ENCODE data around the gene DVL2.
"Not testable (repeated sequence)": the region's sequence is repeated elsewhere in the genome, so short reads cannot be mapped to it uniquely, and the experiment has no call there.

The DVL2 gene

GRCh38 chr17:7256766-7257456, 22.6 kb upstream of the DVL2 start:
- DNase-seq (ENCODE audit: low spot score) = no peak

- no peak for DNase-seq (ENCODE audit: low spot score)
Measured at GRCh38 chr17:7254511-7254910, 20.2 kb upstream of the DVL2 start.

GRCh38 chr17:7253082-7253481, 18.8 kb upstream of the DVL2 start:
- DNase-seq (ENCODE audit: low spot score) = no peak

- peak; percentile 95 for DNase-seq (ENCODE audit: low spot score)
Measured at GRCh38 chr17:7252176-7253043, 18.1 kb upstream of the DVL2 start, which contains the start of gene ELP5. Gene ELP5, plus strand, starts transcription at chr17:7252215. Its CDS starts 336 bp downstream, at chr17:7252551.

GRCh38 chr17:7251661-7252175, 17.4 kb upstream of the DVL2 start, which contains the start of gene CTDNEP1:
Gene CTDNEP1, minus strand, starts transcription at chr17:7251734. Its CDS starts 438 bp downstream, at chr17:7251296.
- peak; percentile 100 for DNase-seq (ENCODE audit: low spot score)

- peak; percentile 52 for DNase-seq (ENCODE audit: low spot score)
Measured at GRCh38 chr17:7250695-7251627, 16.6 kb upstream of the DVL2 start.

GRCh38 chr17:7249830-7250229, 15.5 kb upstream of the DVL2 start:
- no peak for DNase-seq (ENCODE audit: low spot score)

- no peak for DNase-seq (ENCODE audit: low spot score)
Measured at GRCh38 chr17:7249214-7249613, 14.9 kb upstream of the DVL2 start.

GRCh38 chr17:7248796-7249195, 14.5 kb upstream of the DVL2 start:
- DNase-seq (ENCODE audit: low spot score) = no peak

- DNase-seq (ENCODE audit: low spot score) = no peak
Measured at GRCh38 chr17:7246779-7247178, 12.5 kb upstream of the DVL2 start.

GRCh38 chr17:7243838-7244237, 9.5 kb upstream of the DVL2 start:
- DNase-seq (ENCODE audit: low spot score) = not testable (repeated sequence)

- no peak for DNase-seq (ENCODE audit: low spot score)
Measured at GRCh38 chr17:7243453-7243729, 9.1 kb upstream of the DVL2 start.

- DNase-seq (ENCODE audit: low spot score) = peak; percentile 100
Measured at GRCh38 chr17:7242717-7243452, 8.6 kb upstream of the DVL2 start.

- peak; percentile 97 for DNase-seq (ENCODE audit: low spot score)
Measured at GRCh38 chr17:7241783-7242716, 7.7 kb upstream of the DVL2 start, which contains the start of gene GABARAP. Gene GABARAP, minus strand, starts transcription at chr17:7242449. Its CDS starts 119 bp downstream, at chr17:7242330.

GRCh38 chr17:7241090-7241733, 6.9 kb upstream of the DVL2 start:
- no peak for DNase-seq (ENCODE audit: low spot score)

GRCh38 chr17:7240375-7240774, 6.1 kb upstream of the DVL2 start:
- DNase-seq (ENCODE audit: low spot score) = peak; percentile 41

GRCh38 chr17:7239091-7240027, 5.0 kb upstream of the DVL2 start, which contains the start of gene PHF23:
Gene PHF23, minus strand, starts transcription at chr17:7239457. Its CDS starts 178 bp downstream, at chr17:7239279.
- peak; percentile 100 for DNase-seq (ENCODE audit: low spot score)

GRCh38 chr17:7238420-7239090, 4.2 kb upstream of the DVL2 start:
- DNase-seq (ENCODE audit: low spot score) = peak; percentile 63

Measured in hematopoietic multipotent progenitor cell treated with erythropoietin and hydrocortisone succinate and interleukin-3 and kit ligand, for 17 days (in vitro differentiated cells).